Measurements from ENCODE around the gene BANF2.

DNA sequence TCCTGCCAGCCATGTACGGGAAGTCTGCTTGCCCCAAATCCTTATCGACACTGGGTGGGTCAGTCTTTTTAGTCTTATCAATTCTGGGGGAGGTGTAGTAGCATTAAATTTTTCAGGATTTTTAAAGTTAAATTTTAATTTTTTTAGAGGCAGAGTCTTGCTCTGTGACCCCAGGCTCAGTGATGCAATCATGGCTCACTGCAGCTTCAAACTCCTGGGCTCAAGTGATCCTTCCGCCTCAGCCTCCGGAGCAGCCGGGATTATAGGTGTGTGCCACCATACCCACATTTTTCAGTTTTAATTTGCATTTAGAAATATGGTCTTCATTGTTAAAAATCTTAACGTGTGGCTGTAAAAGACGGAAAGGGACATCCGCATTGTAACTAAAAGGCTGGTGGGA is 51.9 kb downstream of the BANF2 start:
- no peak for TF ChIP-seq CTCF (IDR thresholded peaks at IDR 0.05)
- TF ChIP-seq POLR2A (IDR thresholded peaks at IDR 0.05) = no peak
- TF ChIP-seq POLR2AphosphoS5 (IDR thresholded peaks at IDR 0.05) = no peak

All from prostate gland (tissue), 2 donors.